Peyer's patch (tissue), 4 donors: Measurements from ENCODE around the gene RNF44. TPM values are rescaled to one million over a fixed set of nuclear protein-coding genes. Genes with fewer than 3 reads are reported as not detected.

ENCODE experiments used
- DNase-seq, 3 donors: peaks; one replicate each; pipeline ENCODE4 v3.0.0-alpha.2; 2017 to 2019
- H3K27ac ChIP-seq, 4 donors: fragments of 200-600 bp; sonication (generic); one replicate each; pipeline ENCODE4 v1.5.1; 2016 to 2019
- H3K27me3 ChIP-seq, 2 donors: fragments of 200-600 bp; sonication (generic); one replicate each; pipeline ENCODE4 v1.5.1; 2019
- H3K36me3 ChIP-seq, 3 donors: fragments of 200-600 bp; sonication (generic); one replicate each; pipeline ENCODE4 v1.5.1; 2016 to 2019
- H3K4me1 ChIP-seq, 4 donors: fragments of 200-600 bp; sonication (generic); one replicate each; pipeline ENCODE4 v1.5.1; 2016 to 2019
- H3K4me3 ChIP-seq, 4 donors: fragments of 200-600 bp; sonication (generic); 1 replicate in 3 of 4; 2 replicates in 1 of 4; pipeline ENCODE4 v1.5.1; 2016 to 2019; ENCODE audit warnings: mild to moderate bottlenecking in 1 of 4
- H3K9me3 ChIP-seq, 4 donors: fragments of 200-600 bp; sonication (generic); one replicate each; pipeline ENCODE4 v1.5.1; 2016 to 2019; ENCODE audit warnings: mild to moderate bottlenecking in 1 of 4
- POLR2A ChIP-seq, 2 donors: fragments of 450-650 bp; IDR thresholded peaks; one replicate each; pipeline ENCODE4 v1.5.1; 2017; ENCODE audit warnings: antibody characterized with exemption in 2 of 2, mild to moderate bottlenecking in 2 of 2, moderate library complexity in 2 of 2
- total RNA-seq, 4 donors: library from RNA; depleted of rRNA; stranded (reverse); fragments of >200 nt; gene quantifications; one replicate each; pipeline ENCODE4 v1.1.0, GENCODE V29; 2016
- TF ChIP-seq, protein P1 (sequence below), 6 experiments: fragments of 450-650 bp in 4 of 6; fragments of 200-600 bp in 2 of 6; sonication (generic) in 1 of 6; IDR thresholded peaks; one replicate each; pipeline ENCODE4 v1.5.1; 2017 to 2019; ENCODE audit warnings: antibody characterized with exemption in 6 of 6, mild to moderate bottlenecking in 3 of 6, moderate library complexity in 1 of 6

RNF44 gene
- total RNA-seq, 4 donors from 2014 or later: 46.4 to 114 (median 65.3) TPM

DNA sequence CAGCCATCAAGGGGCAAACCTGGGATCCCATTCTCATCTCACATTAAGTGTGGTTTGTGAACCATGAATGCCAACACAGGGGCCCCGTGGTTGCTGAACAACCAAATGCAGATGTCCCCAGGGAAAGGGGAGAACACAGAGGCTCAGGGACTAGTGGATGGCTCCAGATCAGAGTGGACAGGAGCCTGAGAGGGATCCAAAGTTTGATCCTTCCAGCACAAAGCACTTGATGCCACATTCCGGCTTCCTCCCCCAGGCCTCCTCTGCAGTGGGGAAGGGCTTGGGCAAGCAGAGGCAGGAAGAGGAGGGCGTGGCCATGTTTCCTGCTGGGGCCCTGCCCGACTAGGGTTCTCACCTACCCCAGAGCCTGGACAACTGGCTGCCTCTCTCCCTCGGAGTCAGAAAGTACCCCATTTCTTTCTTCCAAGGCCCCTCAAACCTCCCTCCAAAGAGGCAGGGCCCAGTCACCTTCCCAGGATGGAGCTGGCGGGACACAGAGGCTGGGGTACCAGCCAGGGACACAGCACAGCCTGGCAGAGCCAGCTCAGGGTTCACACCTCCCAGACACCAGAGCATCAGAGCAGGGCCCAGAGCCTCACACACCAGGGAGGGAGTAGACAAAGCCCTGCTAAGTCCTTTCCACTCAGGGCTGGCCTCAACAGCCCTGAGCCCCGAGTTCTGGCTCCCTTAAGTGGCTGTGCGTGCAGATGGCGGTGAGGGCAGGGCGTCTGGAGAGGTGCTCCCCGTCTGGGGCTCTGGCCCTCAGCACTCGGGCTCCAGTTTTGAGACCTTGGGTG lies 4.3 kb upstream of the RNF44 start:
- H3K36me3 ChIP-seq: no peaks in the 10 kb centered on the region
- H3K4me3 ChIP-seq: peak overlapping the region in 3 of 4 donors; percentile 74 to 86 (median 78)
- peak overlapping the region; percentile 91 to 97 (median 94) for H3K27ac ChIP-seq
- peaks cover 0 to 19% (median 15%) of the 10 kb centered on the region in 4 donors for H3K4me1 ChIP-seq
- peak in 1 of 2 donors; percentile 63 for TF ChIP-seq POLR2A (IDR thresholded peaks at IDR 0.05)
- TF ChIP-seq, protein P1, sequence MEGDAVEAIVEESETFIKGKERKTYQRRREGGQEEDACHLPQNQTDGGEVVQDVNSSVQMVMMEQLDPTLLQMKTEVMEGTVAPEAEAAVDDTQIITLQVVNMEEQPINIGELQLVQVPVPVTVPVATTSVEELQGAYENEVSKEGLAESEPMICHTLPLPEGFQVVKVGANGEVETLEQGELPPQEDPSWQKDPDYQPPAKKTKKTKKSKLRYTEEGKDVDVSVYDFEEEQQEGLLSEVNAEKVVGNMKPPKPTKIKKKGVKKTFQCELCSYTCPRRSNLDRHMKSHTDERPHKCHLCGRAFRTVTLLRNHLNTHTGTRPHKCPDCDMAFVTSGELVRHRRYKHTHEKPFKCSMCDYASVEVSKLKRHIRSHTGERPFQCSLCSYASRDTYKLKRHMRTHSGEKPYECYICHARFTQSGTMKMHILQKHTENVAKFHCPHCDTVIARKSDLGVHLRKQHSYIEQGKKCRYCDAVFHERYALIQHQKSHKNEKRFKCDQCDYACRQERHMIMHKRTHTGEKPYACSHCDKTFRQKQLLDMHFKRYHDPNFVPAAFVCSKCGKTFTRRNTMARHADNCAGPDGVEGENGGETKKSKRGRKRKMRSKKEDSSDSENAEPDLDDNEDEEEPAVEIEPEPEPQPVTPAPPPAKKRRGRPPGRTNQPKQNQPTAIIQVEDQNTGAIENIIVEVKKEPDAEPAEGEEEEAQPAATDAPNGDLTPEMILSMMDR (IDR thresholded peaks at IDR 0.05): no peak
- peak; percentile 75 to 95 (median 92) for DNase-seq
- H3K27me3 ChIP-seq: no peaks in the 10 kb centered on the region
- H3K9me3 ChIP-seq: no peaks in the 10 kb centered on the region

DNA sequence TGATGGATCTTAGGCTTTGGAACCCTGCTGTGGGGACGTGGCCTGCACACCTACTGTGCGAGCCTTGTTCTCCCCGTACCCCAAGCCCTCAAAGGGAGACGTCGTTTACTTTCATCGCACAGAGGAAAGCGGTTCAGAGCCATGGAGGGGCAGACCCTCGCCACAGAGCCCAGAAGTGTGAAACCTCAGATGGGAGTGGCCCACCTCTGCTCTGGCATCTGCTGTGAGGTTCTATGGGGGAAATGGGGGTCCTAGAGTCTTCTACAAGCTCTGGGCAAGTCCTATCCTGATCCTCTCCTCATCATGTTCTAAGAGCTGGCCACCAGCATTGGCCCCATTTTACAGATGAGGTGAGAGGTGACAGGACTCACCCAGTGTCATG lies 3.7 kb upstream of the RNF44 start:
- Histone ChIP-seq H3K4me1 (peaks cover 0 to 19% (median 13%) of the 10 kb centered on the region in 4 donors), H3K9me3 (no peaks in the 10 kb centered on the region), H3K27ac (peak overlapping the region; percentile 91 to 97 (median 94)), H3K27me3 (no peaks in the 10 kb centered on the region), H3K4me3 (no peak overlapping the region), H3K36me3 (no peaks in the 10 kb centered on the region)
- no peak for TF ChIP-seq POLR2A (IDR thresholded peaks at IDR 0.05)
- TF ChIP-seq, protein P1 (IDR thresholded peaks at IDR 0.05): no peak
- DNase-seq: peak in 1 of 3 donors; percentile 49

DNA sequence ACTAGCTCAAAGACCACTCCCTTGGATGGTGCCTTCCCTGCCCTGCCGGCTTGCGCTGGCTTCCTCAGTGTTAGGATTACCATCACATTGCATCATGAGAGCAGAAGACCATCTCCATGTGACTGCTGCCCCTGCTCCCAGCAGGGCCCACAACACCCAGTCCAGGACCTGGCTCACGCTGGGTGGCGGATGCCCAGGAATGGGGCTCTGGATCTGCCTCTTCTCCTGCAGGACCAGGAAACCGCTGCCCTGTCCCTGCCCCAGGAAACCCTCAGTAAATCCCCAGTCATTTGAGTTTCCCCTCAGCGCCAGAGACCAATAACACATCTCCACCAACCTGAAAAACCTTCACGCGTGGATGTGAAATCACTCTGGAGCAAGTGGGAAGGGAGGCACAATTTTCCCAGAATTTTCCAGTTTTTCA lies 3.3 kb upstream of the RNF44 start:
- Histone ChIP-seq H3K36me3 (no peaks in the 10 kb centered on the region), H3K4me1 (peaks cover 0 to 19% (median 13%) of the 10 kb centered on the region in 4 donors), H3K4me3 (no peak overlapping the region), H3K9me3 (no peaks in the 10 kb centered on the region), H3K27me3 (no peaks in the 10 kb centered on the region), H3K27ac (peak overlapping the region in 2 of 4 donors; percentile 91 to 97)
- TF ChIP-seq, protein P1 (IDR thresholded peaks at IDR 0.05): no peak
- TF ChIP-seq POLR2A (IDR thresholded peaks at IDR 0.05): no peak
- no peak for DNase-seq

DNA sequence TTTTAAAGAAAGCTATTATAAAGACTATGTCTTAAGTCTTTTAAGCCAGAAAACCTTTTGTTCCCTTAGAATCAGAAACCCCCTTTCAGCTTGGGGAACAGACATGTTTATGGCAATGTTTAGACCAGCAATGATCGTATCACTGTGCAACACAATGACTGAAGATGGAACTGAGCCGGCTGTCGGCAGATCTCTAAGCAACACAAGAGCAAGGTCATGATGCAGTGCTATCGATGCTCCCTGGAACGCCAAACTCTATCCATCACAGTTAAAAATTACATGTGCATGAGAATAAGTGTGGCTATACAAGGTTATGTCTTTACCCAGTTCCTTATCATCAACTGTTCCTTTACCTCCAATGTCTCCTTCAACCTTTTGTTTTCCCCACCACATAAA lies 1.8 kb upstream of the RNF44 start:
- TF ChIP-seq, protein P1 (IDR thresholded peaks at IDR 0.05): no peak
- TF ChIP-seq POLR2A (IDR thresholded peaks at IDR 0.05): no peak
- Histone ChIP-seq H3K36me3 (no peaks in the 10 kb centered on the region), H3K4me1 (peaks cover 12 to 30% (median 26%) of the 10 kb centered on the region in 4 donors), H3K4me3 (no peak overlapping the region), H3K27me3 (no peaks in the 10 kb centered on the region), H3K27ac (no peak overlapping the region), H3K9me3 (no peaks in the 10 kb centered on the region)
- no peak for DNase-seq

DNA sequence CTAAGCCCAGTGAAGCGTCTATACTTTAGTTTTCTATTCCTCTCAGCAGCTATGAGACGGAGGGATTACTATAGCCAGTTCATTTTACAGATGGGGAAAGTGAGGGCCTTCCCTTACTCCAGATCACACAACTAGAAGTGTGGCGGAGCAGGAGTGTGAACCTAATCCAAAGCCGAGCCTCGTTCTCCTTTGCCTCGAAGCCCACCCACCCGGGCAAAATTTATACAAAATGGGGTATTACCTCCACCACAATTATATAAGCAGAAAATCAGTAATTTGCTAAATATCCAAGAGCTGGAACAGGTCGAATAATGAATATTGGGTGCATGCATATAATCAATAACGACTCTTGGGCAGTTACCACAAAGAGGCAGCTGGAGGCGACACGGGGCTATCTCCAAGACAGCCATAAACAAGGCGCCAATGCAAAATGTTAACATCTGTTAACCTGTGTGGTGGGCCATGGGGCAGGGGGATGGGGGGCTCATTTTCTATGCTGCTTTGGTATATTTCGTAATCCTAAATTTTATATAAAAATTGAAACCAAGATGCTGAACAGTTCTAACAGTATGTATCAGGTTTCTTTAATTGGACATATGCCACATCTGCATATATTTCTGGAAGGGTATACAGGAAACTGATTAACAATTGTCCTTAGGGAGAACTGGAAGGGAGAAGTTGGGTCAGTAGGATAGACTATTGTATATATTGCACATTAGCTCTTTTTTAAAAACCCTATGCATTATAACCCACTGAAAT lies 1.2 kb upstream of the RNF44 start:
- H3K27ac ChIP-seq: peak overlapping the region; percentile 94 to 100 (median 97)
- H3K27me3 ChIP-seq: no peaks in the 10 kb centered on the region
- TF ChIP-seq, protein P1 (IDR thresholded peaks at IDR 0.05): no peak
- TF ChIP-seq POLR2A (IDR thresholded peaks at IDR 0.05): no peak
- no peaks in the 10 kb centered on the region for H3K36me3 ChIP-seq
- peak overlapping the region; percentile 61 to 90 (median 80) for H3K4me3 ChIP-seq
- H3K4me1 ChIP-seq: peaks cover 18 to 35% (median 30%) of the 10 kb centered on the region in 4 donors
- H3K9me3 ChIP-seq: no peaks in the 10 kb centered on the region
- peak in 1 of 3 donors; percentile 34 for DNase-seq
